DND-41 (cell line): Measurements from ENCODE around the gene HOXA2.

Experiments used
- EZH2 ChIP-seq: IDR thresholded peaks from 3 replicates; pipeline ENCODE4 v1.6.1; 2012; ENCODE audit warnings: borderline replicate concordance, low read depth, mild to moderate bottlenecking, moderate library complexity, low read length, inconsistent platforms; ENCODE audit not compliant: severe bottlenecking
- TF ChIP-seq, protein P1 (sequence below): IDR thresholded peaks from 2 replicates; pipeline ENCODE4 v1.5.1; 2012; ENCODE audit warnings: borderline replicate concordance, low read length, moderate library complexity, mild to moderate bottlenecking; ENCODE audit not compliant: poor library complexity, severe bottlenecking; ENCODE audit errors: extremely low read depth

DNA sequence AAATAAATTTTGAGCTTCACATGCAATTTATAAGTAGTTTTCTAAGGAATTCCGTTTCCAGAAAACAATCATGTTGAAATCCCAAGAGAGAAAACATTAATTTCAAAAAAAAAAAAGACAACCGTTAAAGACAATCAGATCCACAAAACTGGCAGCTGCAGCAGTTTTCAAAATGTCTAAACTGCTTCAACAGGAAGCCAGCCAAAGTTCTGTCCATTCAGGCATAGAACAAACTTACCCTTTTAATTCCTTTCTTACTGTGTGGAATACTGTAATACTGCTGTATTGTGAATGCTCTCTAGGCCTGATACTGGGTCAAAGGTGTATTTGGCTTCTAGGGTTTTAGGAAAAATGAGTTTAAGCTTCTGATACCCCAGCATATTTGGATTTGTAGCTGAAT is 38.3 kb downstream of the HOXA2 start:
- TF ChIP-seq, protein P1, sequence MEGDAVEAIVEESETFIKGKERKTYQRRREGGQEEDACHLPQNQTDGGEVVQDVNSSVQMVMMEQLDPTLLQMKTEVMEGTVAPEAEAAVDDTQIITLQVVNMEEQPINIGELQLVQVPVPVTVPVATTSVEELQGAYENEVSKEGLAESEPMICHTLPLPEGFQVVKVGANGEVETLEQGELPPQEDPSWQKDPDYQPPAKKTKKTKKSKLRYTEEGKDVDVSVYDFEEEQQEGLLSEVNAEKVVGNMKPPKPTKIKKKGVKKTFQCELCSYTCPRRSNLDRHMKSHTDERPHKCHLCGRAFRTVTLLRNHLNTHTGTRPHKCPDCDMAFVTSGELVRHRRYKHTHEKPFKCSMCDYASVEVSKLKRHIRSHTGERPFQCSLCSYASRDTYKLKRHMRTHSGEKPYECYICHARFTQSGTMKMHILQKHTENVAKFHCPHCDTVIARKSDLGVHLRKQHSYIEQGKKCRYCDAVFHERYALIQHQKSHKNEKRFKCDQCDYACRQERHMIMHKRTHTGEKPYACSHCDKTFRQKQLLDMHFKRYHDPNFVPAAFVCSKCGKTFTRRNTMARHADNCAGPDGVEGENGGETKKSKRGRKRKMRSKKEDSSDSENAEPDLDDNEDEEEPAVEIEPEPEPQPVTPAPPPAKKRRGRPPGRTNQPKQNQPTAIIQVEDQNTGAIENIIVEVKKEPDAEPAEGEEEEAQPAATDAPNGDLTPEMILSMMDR = no peak
- TF ChIP-seq EZH2 = no peak
